Measurements from ENCODE around the gene FAF1. TPM values are rescaled to one million over a fixed set of nuclear protein-coding genes. Genes with fewer than 3 reads are reported as not detected.
A peak's percentile ranks its signal among the peaks of the same experiment; 100 is the strongest.

The FAF1 gene
- total RNA-seq, 4 donors from 2014 or later = 23.8 to 64.6 (median 43.9) TPM

DNA sequence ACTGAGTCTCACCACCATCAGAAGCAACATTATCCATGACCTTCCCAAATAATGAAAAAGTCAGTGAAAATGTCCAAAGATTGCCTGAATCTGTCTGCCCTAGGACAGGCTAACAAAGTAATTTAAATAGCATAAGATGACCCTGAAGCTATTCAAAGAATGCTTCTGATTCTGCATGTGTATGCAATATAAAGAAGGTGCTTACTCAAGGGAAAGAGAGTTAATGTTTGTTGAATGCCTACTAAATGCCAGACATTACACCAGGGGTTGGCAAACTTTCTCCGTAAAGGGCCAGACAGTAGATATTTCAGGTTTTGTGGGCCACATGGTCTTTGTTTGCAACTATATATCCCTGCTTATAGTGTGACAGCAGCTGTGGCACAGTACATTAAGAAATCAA is 314.9 kb downstream of the FAF1 start:
- no peak for TF ChIP-seq POLR2A (IDR thresholded peaks at IDR 0.05)
- TF ChIP-seq, protein P1, sequence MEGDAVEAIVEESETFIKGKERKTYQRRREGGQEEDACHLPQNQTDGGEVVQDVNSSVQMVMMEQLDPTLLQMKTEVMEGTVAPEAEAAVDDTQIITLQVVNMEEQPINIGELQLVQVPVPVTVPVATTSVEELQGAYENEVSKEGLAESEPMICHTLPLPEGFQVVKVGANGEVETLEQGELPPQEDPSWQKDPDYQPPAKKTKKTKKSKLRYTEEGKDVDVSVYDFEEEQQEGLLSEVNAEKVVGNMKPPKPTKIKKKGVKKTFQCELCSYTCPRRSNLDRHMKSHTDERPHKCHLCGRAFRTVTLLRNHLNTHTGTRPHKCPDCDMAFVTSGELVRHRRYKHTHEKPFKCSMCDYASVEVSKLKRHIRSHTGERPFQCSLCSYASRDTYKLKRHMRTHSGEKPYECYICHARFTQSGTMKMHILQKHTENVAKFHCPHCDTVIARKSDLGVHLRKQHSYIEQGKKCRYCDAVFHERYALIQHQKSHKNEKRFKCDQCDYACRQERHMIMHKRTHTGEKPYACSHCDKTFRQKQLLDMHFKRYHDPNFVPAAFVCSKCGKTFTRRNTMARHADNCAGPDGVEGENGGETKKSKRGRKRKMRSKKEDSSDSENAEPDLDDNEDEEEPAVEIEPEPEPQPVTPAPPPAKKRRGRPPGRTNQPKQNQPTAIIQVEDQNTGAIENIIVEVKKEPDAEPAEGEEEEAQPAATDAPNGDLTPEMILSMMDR (IDR thresholded peaks at IDR 0.05) = no peak
- 92 to 100% methylated on average over 1 of the region's 1 CpG for WGBS, 2 donors
- no peak for DNase-seq
- Histone ChIP-seq H3K9me3 (no peaks in the 10 kb centered on the region), H3K4me1 (peaks cover 0 to 20% (median 11%) of the 10 kb centered on the region in 3 donors), H3K36me3 (peaks cover 0 to 10% (median 0%) of the 10 kb centered on the region in 3 donors), H3K27ac (no peak overlapping the region), H3K4me3 (no peak overlapping the region), H3K27me3 (no peaks in the 10 kb centered on the region)
- intact Hi-C loops (cut with DNase I) = no loop called here

DNA sequence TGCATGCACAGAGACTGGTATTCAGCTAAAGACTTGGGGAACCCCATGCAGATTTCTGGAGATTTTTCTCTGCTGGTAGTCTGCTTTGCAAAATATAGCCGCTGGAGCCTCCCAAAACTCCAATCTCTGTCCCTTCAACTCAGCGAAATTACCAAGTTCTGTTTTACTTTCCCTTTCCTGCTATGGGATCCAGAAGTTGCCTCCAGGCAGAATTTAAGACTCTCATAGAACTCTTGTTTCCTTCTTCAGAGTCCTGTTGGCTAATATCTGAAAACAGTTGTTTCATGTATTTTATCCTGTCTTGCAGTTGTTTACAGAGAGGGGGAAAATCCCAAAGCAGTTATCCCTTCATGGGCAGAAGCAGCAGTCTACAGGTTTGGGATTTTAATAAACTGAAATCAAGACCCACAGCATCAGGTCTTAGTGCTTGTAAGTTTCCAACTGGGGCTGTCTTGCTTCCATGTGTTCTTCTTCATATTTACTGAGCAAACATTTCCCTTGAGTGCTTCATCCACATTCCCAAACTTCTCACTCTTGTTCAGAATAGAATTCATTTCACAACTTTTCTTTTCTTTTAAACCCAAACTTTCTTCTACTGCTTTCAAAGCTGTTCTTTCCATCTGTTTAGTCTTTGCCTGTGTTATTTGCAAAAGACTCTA is 315.5 kb downstream of the FAF1 start:
- 10 to 40% methylated on average over 2 of the region's 2 CpGs for WGBS, 2 donors
- no peak for TF ChIP-seq POLR2A (IDR thresholded peaks at IDR 0.05)
- TF ChIP-seq, protein P1 (IDR thresholded peaks at IDR 0.05) = no peak
- intact Hi-C loops (cut with DNase I) = no loop called here
- DNase-seq = no peak
- H3K27ac ChIP-seq = peak overlapping the region in 2 of 4 donors; percentile 19 to 56
- H3K27me3 ChIP-seq = no peaks in the 10 kb centered on the region
- H3K4me1 ChIP-seq = peaks cover 0 to 20% (median 11%) of the 10 kb centered on the region in 3 donors
- no peaks in the 10 kb centered on the region for H3K9me3 ChIP-seq
- H3K4me3 ChIP-seq = peak overlapping the region in 1 of 4 donors; percentile 49
- peaks cover 0 to 10% (median 0%) of the 10 kb centered on the region in 3 donors for H3K36me3 ChIP-seq

DNA sequence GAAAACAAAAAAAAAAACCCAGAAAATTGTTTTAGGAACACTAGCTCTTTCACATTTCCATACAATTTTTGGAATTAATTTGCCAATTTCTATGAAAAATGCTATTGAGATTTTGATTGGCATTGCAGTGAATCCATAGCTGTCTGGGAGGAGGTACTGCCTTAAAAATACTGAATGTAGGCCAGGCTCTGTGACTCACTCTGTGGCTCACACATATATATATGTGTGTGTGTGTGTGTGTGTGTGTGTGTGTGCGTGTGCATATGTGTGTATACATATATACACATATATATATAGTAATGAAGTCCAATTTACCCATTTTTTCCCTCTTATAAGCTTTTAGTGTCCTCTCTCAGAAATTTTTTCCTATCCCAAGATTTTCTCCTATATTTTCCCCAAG is 322.6 kb downstream of the FAF1 start:
- WGBS, 2 donors = 53 to 90% methylated on average over 1 of the region's 1 CpG

DNA sequence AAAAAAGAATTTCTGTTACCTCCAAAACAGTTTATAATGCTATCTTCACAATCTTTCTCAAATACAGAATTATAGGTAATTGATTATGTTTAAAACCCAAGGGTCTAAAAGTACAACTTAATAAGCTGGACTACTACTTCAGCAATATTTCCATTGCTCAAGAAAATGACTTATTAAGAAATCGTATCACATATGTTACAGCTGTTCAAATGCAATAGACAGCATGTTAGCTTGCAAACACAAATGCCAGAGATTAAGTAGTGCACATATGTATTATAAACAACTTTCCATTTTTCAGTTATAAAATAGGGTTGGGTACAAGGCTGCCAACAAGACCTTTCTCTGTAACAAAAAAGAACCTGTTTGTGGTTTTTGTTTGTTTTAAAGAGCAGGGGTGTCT is 325.8 kb downstream of the FAF1 start:
- Histone ChIP-seq H3K4me3 (no peak overlapping the region), H3K4me1 (no peaks in the 10 kb centered on the region), H3K27me3 (no peaks in the 10 kb centered on the region), H3K36me3 (no peaks in the 10 kb centered on the region), H3K27ac (no peak overlapping the region), H3K9me3 (no peaks in the 10 kb centered on the region)
- no peak for DNase-seq
- intact Hi-C loops (cut with DNase I) = no loop called here
- TF ChIP-seq POLR2A (IDR thresholded peaks at IDR 0.05) = no peak
- WGBS, 2 donors = 48 to 79% methylated on average over 1 of the region's 1 CpG

More for the DNA sequence above, 322.6 kb downstream of the FAF1 start:
- Histone ChIP-seq H3K9me3 (no peaks in the 10 kb centered on the region), H3K36me3 (no peaks in the 10 kb centered on the region), H3K4me3 (no peak overlapping the region), H3K27ac (no peak overlapping the region), H3K4me1 (no peaks in the 10 kb centered on the region), H3K27me3 (no peaks in the 10 kb centered on the region)
- intact Hi-C loops (cut with DNase I) = no loop called here
- no peak for DNase-seq
- TF ChIP-seq POLR2A (IDR thresholded peaks at IDR 0.05) = no peak
- TF ChIP-seq, protein P1 (IDR thresholded peaks at IDR 0.05) = no peak

DNA sequence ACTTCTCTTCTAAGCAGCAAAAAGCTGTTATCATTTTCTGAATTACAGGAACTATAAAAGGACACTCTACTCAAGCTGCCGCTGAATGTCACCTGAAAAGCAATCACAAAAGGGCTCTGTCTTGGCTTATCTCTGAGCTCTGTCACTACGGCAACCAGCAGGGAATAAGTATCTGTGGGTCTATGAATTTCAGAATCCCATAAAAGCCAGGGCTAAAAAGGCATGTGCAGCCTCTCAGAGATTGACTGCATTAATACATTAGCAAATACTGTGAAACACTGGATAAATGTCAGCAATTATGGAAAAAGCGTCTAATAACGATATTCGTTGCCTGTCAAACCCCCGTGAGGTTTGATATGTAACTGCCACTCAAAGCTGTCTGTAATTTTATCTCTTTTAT is 326.6 kb downstream of the FAF1 start:
- TF ChIP-seq, protein P1 (IDR thresholded peaks at IDR 0.05) = no peak
- no peak for TF ChIP-seq POLR2A (IDR thresholded peaks at IDR 0.05)
- Histone ChIP-seq H3K27ac (no peak overlapping the region), H3K9me3 (no peaks in the 10 kb centered on the region), H3K4me3 (no peak overlapping the region), H3K36me3 (no peaks in the 10 kb centered on the region), H3K27me3 (no peaks in the 10 kb centered on the region), H3K4me1 (no peaks in the 10 kb centered on the region)
- DNase-seq = no peak
- intact Hi-C loops (cut with DNase I) = no loop called here
- WGBS, 2 donors = 91 to 94% methylated on average over 6 of the region's 6 CpGs

DNA sequence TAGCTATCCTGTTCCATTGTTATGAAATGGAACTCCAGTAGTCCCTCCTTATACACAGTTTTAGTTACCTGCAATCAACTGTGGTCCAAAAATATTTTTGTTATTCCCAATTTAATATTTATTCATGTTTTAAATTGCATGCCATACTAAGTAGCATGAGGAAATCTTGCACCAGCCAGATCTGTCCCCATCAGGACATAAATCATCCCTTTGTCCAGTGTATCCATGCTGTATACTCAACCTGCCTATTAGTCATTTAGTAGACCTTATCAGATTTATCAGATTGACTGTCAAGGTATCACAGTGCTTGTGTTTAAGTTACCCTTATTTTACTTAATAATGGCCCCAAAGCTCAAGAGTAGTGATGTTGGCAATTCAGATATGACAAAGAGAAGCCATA is 328.9 kb downstream of the FAF1 start:
- no peak for DNase-seq
- no peak for TF ChIP-seq POLR2A (IDR thresholded peaks at IDR 0.05)
- TF ChIP-seq, protein P1 (IDR thresholded peaks at IDR 0.05) = no peak
- intact Hi-C loops (cut with DNase I) = no loop called here
- Histone ChIP-seq H3K4me1 (no peaks in the 10 kb centered on the region), H3K36me3 (no peaks in the 10 kb centered on the region), H3K27me3 (no peaks in the 10 kb centered on the region), H3K27ac (no peak overlapping the region), H3K4me3 (no peak overlapping the region), H3K9me3 (no peaks in the 10 kb centered on the region)

Measured in esophagus squamous epithelium (tissue), 5 donors.